Caco-2 (cell line): Measurements from ENCODE around the gene TUB. TPM values are rescaled to one million over a fixed set of nuclear protein-coding genes. Genes with fewer than 3 reads are reported as not detected.

Source experiments
- BruUV-seq: library from RNA; stranded (reverse); fragments of 400-500 nt; replicated peaks from 2 replicates; lab custom pipeline; 2021; lab: Mats Ljungman, UMichigan
- CTCF ChIA-PET: fragments of 300-600 bp; sonication (Branson Sonifier 250); formaldehyde crosslinking; loops from one replicate; lab custom pipeline; 2022; ENCODE audit warnings: antibody characterized with exemption; lab: Charles Lee
- POLR2A ChIA-PET: fragments of 300-600 bp; sonication (Branson Sonifier 250); formaldehyde crosslinking; loops from one replicate; lab custom pipeline; 2022; ENCODE audit warnings: antibody characterized with exemption; lab: Charles Lee
- DNase-seq, 2 experiments: peaks; one replicate each; pipeline versions ENCODE4 v3.0.0 to v3.0.0-alpha.2; 2020 to 2022
- H3K27me3 ChIP-seq: replicated peaks from 2 replicates; pipeline ENCODE4 v1.6.0; 2011; ENCODE audit warnings: low read length; ENCODE audit not compliant: control insufficient read depth, insufficient read depth
- H3K36me3 ChIP-seq: 2 replicates; pipeline ENCODE4 v1.5.1; 2011; ENCODE audit warnings: low read length; ENCODE audit not compliant: control insufficient read depth, insufficient read depth
- H3K4me1 ChIP-seq: fragments of 250-450 bp; sonication (Bioruptor Pico); 2 replicates; pipeline ENCODE4 v1.5.1; 2020; ENCODE audit warnings: mild to moderate bottlenecking
- H3K4me3 ChIP-seq: 2 replicates; pipeline ENCODE4 v1.5.1; 2011; ENCODE audit warnings: low read depth, mild to moderate bottlenecking, control low read depth, low read length
- H3K9me3 ChIP-seq: fragments of 250-450 bp; sonication (Bioruptor Pico); 2 replicates; pipeline ENCODE4 v1.5.1; 2020; ENCODE audit warnings: mild to moderate bottlenecking, moderate library complexity
- H3K27ac Mint-ChIP-seq: one replicate; pipeline ENCODE4 v1.8.0; 2022; ENCODE audit warnings: mixed read lengths; ENCODE audit not compliant: unreplicated experiment
- H3K27me3 Mint-ChIP-seq: one replicate; pipeline ENCODE4 v1.8.0; 2022; ENCODE audit warnings: mixed read lengths; ENCODE audit not compliant: insufficient read depth, unreplicated experiment
- H3K36me3 Mint-ChIP-seq: one replicate; pipeline ENCODE4 v1.8.0; 2022; ENCODE audit warnings: mild to moderate bottlenecking, mixed read lengths; ENCODE audit not compliant: insufficient read depth, unreplicated experiment
- H3K4me1 Mint-ChIP-seq: one replicate; pipeline ENCODE4 v1.8.0; 2022; ENCODE audit warnings: low read depth, mixed read lengths; ENCODE audit not compliant: unreplicated experiment
- H3K4me3 Mint-ChIP-seq: one replicate; pipeline ENCODE4 v1.8.0; 2022; ENCODE audit warnings: mild to moderate bottlenecking, moderate library complexity, mixed read lengths; ENCODE audit not compliant: unreplicated experiment
- H3K9me3 Mint-ChIP-seq: one replicate; pipeline ENCODE4 v1.8.0; 2022; ENCODE audit warnings: mixed read lengths; ENCODE audit not compliant: unreplicated experiment
- CTCF ChIP-seq, 2 experiments: fragments of 200-600 bp in 1 of 2; IDR thresholded peaks; 1 replicate in 1 of 2; 2 replicates in 1 of 2; pipeline versions ENCODE4 v1.5.1 to v1.8.0; 2011 to 2022; ENCODE audit warnings: antibody characterized with exemption in 1 of 2, control low read depth in 1 of 2, inconsistent platforms in 1 of 2, low read depth in 1 of 2, low read length in 1 of 2, mild to moderate bottlenecking in 1 of 2, moderate library complexity in 1 of 2; ENCODE audit not compliant: insufficient read depth in 1 of 2, severe bottlenecking in 1 of 2, unreplicated experiment in 1 of 2
- intact Hi-C: fragments of 100-400 bp; cut with micrococcal nuclease; formaldehyde crosslinking; loops from one replicate; pipeline ENCODE4 v1.10.0; 2022; ENCODE audit not compliant: unreplicated experiment
- total RNA-seq: library from RNA; stranded (reverse); gene quantifications from 2 replicates; pipeline ENCODE4 v1.2.3, GENCODE V29; 2022

TUB gene
- total RNA-seq, 1 experiment from 2014 or later = not detected

- no peaks in the 10 kb centered on the region for H3K4me1 ChIP-seq
- intact Hi-C loops = no loop called here
- H3K36me3 ChIP-seq = no peaks in the 10 kb centered on the region
- Mint-ChIP-seq H3K4me3 (no peak overlapping the region), H3K36me3 (no peaks in the 10 kb centered on the region), H3K9me3 (no peaks in the 10 kb centered on the region), H3K27me3 (peaks cover 8% of the 10 kb centered on the region), H3K27ac (no peak overlapping the region), H3K4me1 (no peaks in the 10 kb centered on the region)
- ChIA-PET POLR2A (no interaction called here), CTCF (no interaction called here)
- H3K9me3 ChIP-seq = no peaks in the 10 kb centered on the region
- no peak for TF ChIP-seq CTCF (IDR thresholded peaks at IDR 0.05; ENCODE audit: insufficient read depth in 1 of 2, low read depth in 1 of 2, low read length in 1 of 2, severe bottlenecking in 1 of 2, unreplicated experiment in 1 of 2)
- no TSS peak for BruUV-seq
- no peak overlapping the region for H3K4me3 ChIP-seq
- no peak for DNase-seq
- H3K27me3 ChIP-seq = no peaks in the 10 kb centered on the region
These were observed 16.0 kb upstream of the TUB start for GRCh38 chr11:8065031-8065430.

DNA sequence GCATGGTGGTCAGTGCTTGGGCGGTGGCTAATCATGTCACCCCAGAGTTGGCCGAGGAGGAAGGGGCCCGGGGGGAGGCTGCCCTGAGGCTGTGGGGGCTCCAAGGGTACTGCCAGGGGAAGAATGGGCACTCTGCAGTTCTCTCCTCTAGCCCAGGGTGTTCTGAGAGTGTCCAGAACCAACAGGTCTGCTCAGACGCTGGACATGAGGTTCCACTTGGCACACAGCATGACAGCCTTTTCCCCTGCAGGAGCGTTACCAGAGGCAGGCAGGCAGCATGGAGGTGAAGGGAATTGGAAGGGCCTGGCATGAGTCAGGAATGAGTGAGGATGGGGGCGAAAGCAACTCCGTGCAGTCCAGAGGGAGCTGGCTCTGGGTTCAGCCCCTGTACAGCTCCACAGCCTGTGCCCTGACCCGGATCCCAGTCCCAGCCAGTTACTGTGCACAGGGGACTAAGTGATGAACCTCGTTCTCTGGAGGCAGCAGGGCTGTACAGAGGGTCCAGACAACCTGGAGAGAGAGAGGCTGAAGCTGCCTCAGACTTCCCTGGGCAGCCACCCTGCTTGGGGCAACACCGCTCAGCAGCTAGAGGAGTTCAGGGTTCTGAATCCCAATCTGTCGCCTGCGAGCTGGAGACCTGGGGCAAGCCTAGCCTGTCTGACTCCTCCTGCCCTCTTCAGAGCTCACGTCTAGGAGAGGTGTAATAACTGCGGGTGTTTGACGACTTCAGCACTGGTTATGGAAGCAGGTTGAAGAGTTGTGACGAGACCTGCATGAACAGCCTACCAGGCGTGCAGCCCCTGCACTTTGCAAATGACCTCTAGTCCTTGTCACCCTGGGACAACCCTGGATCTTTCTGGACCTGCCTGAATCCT is 14.7 kb upstream of the TUB start:
- BruUV-seq = no TSS peak
- Histone ChIP-seq H3K9me3 (no peaks in the 10 kb centered on the region), H3K4me1 (no peaks in the 10 kb centered on the region), H3K4me3 (no peak overlapping the region), H3K36me3 (no peaks in the 10 kb centered on the region), H3K27me3 (no peaks in the 10 kb centered on the region)
- H3K9me3 Mint-ChIP-seq = no peaks in the 10 kb centered on the region
- intact Hi-C loops = no loop called here
- CTCF ChIA-PET = interaction anchor here (1.0 to 1.5 kb wide), 2 partner anchors 32 to 60 kb away, joined by 4 read pairs; no protein-coding TSS in a partner anchor
- no peak overlapping the region for H3K4me3 Mint-ChIP-seq
- POLR2A ChIA-PET = no interaction called here
- no peak for DNase-seq
- peaks cover 8% of the 10 kb centered on the region for H3K27me3 Mint-ChIP-seq
- no peak overlapping the region for H3K27ac Mint-ChIP-seq
- H3K36me3 Mint-ChIP-seq = no peaks in the 10 kb centered on the region
- no peak for TF ChIP-seq CTCF (IDR thresholded peaks at IDR 0.05; ENCODE audit: insufficient read depth in 1 of 2, low read depth in 1 of 2, low read length in 1 of 2, severe bottlenecking in 1 of 2, unreplicated experiment in 1 of 2)
- H3K4me1 Mint-ChIP-seq = no peaks in the 10 kb centered on the region

- intact Hi-C loops = no loop called here
- ChIA-PET CTCF (interaction anchor here (1.0 to 1.5 kb wide), 2 partner anchors 33 to 60 kb away, joined by 4 read pairs; no protein-coding TSS in a partner anchor), POLR2A (no interaction called here)
- TF ChIP-seq CTCF (IDR thresholded peaks at IDR 0.05; ENCODE audit: insufficient read depth in 1 of 2, low read depth in 1 of 2, low read length in 1 of 2, severe bottlenecking in 1 of 2, unreplicated experiment in 1 of 2) = no peak
- no peaks in the 10 kb centered on the region for H3K9me3 Mint-ChIP-seq
- H3K9me3 ChIP-seq = no peaks in the 10 kb centered on the region
- no peaks in the 10 kb centered on the region for H3K27me3 ChIP-seq
- H3K4me3 Mint-ChIP-seq = no peak overlapping the region
- H3K36me3 Mint-ChIP-seq = no peaks in the 10 kb centered on the region
- H3K36me3 ChIP-seq = no peaks in the 10 kb centered on the region
- no peak overlapping the region for H3K27ac Mint-ChIP-seq
- H3K27me3 Mint-ChIP-seq = peaks cover 11% of the 10 kb centered on the region
- no peaks in the 10 kb centered on the region for H3K4me1 ChIP-seq
- no peaks in the 10 kb centered on the region for H3K4me1 Mint-ChIP-seq
- no peak overlapping the region for H3K4me3 ChIP-seq
- no peak for DNase-seq
- no TSS peak for BruUV-seq
These were observed 14.0 kb upstream of the TUB start for GRCh38 chr11:8066911-8067455.
